K562 (cell line): ENCODE data around the gene PAX5.

ENCODE experiments used
- ARNT ChIP-seq, 2 experiments: fragments of 450-650 bp; IDR thresholded peaks; 2 replicates each; pipeline ENCODE4 v1.6.1; 2016; ENCODE audit warnings: mild to moderate bottlenecking in 1 of 2
- HNRNPK ChIP-seq: fragments of 200-400 bp; formaldehyde crosslinking; IDR thresholded peaks from one replicate; pipeline ENCODE4 v1.6.1; 2018; ENCODE audit warnings: mild to moderate bottlenecking, low read depth, low read length; ENCODE audit not compliant: poor library complexity, severe bottlenecking
- MAFK ChIP-seq: IDR thresholded peaks from 2 replicates; pipeline ENCODE4 v1.6.1; 2011; ENCODE audit warnings: low read length, improper control_type of control experiment
- MAX ChIP-seq: sonication (generic); formaldehyde crosslinking; IDR thresholded peaks from 2 replicates; pipeline ENCODE4 v1.9.0; 2022; ENCODE audit warnings: mild to moderate bottlenecking, missing genetic modification reagents
- TARDBP ChIP-seq: fragments of 450-650 bp; IDR thresholded peaks from 2 replicates; pipeline ENCODE4 v1.6.1; 2016

- TF ChIP-seq MAFK (no peak), TARDBP (no peak), MAX (CRISPR knock-in tag) (no peak), HNRNPK (no peak), ARNT (IDR thresholded peaks at IDR 0.05) (no peak)
Observed at GRCh38 chr9:36891341-36891811, 142.7 kb downstream of the PAX5 start.
